BLaER1 (cell line): ENCODE data around the gene PTPRH.
A peak's percentile ranks its signal among the peaks of the same experiment; 100 is the strongest.

Experiments used
- H3K27ac ChIP-seq: shearing (Covaris generic); formaldehyde crosslinking; 2 replicates; pipeline ENCODE4 v1.8.1; 2022
- H3K27me3 ChIP-seq: shearing (Covaris generic); formaldehyde crosslinking; 2 replicates; pipeline ENCODE4 v1.8.1; 2022
- H3K36me3 ChIP-seq: shearing (Covaris generic); formaldehyde crosslinking; 2 replicates; pipeline ENCODE4 v1.8.1; 2022
- H3K4me1 ChIP-seq: shearing (Covaris generic); formaldehyde crosslinking; 2 replicates; pipeline ENCODE4 v1.8.1; 2022
- H3K4me2 ChIP-seq: shearing (Covaris generic); formaldehyde crosslinking; 2 replicates; pipeline ENCODE4 v1.8.1; 2022
- H3K4me3 ChIP-seq: shearing (Covaris generic); formaldehyde crosslinking; 2 replicates; pipeline ENCODE4 v1.8.1; 2022
- H3K9ac ChIP-seq: shearing (Covaris generic); formaldehyde crosslinking; 2 replicates; pipeline ENCODE4 v1.8.1; 2022
- H3K9me3 ChIP-seq: shearing (Covaris generic); formaldehyde crosslinking; 2 replicates; pipeline ENCODE4 v1.8.1; 2022
- H4K20me1 ChIP-seq: shearing (Covaris generic); formaldehyde crosslinking; 2 replicates; pipeline ENCODE4 v1.8.1; 2022
- Cebpa-rat ChIP-seq: shearing (Covaris generic); IDR thresholded peaks from 2 replicates; pipeline ENCODE4 v1.8.1; 2022

PTPRH gene

DNA sequence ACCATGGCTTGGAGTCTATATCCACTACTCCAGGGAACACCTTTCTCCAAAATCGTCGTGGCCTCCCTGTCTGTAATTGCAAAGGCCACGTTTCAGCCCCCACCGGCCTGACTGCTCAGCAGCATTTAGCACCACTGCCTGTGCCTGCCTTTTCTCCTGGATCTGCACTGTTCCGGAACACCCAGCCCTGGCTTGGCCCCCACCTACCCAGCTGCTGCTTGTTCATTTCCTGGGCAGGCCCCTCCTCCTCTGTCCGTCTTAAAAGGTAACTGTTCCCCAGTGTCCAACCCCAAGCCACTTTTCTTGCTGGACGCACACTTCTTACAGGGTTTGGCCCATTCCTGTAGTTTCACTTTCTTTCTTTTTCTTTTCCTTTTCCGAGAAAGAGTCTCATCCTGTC is 20.7 kb downstream of the PTPRH start:
- H3K4me2 ChIP-seq, result peak overlapping the region; percentile 74
- H3K9me3 ChIP-seq, result no peaks in the 10 kb centered on the region
- H3K4me1 ChIP-seq, result peaks cover 17% of the 10 kb centered on the region
- no peak overlapping the region for H3K4me3 ChIP-seq
- H3K9ac ChIP-seq, result peak overlapping the region; percentile 54; the same call in 1 of the 2 replicates
- no peak for TF ChIP-seq Cebpa-rat
- H3K27me3 ChIP-seq, result no peaks in the 10 kb centered on the region
- H3K27ac ChIP-seq, result peak overlapping the region; percentile 43; the same call in 1 of the 2 replicates
- H4K20me1 ChIP-seq, result no peaks in the 10 kb centered on the region
- no peaks in the 10 kb centered on the region for H3K36me3 ChIP-seq

DNA sequence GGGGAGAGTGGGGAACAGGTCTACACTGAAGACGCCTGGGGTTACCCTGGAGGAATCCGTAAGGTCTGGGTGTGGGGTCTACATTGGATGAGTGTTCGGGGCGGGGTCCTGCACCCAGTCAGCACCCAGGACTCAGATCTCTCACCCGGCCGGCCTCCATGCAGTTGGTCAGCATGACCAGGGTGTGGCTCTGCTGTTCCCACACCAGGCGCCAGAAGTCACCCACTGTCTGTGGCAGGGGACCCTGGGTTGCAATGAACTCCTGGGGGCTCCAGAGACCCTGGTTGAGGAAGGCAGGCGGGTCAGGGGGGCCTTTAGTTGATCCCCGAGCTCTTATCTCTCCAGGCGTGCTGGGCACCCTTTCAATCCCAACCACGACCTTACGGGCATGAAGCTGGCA is 23.2 kb downstream of the PTPRH start:
- Histone ChIP-seq H3K4me3 (no peak overlapping the region), H3K9ac (no peak overlapping the region), H3K4me2 (no peak overlapping the region), H3K9me3 (no peaks in the 10 kb centered on the region), H3K4me1 (peaks cover 17% of the 10 kb centered on the region), H3K27me3 (peaks cover 17% of the 10 kb centered on the region; the same call in 1 of the 2 replicates), H4K20me1 (peaks cover 6% of the 10 kb centered on the region; the same call in 1 of the 2 replicates), H3K27ac (no peak overlapping the region), H3K36me3 (no peaks in the 10 kb centered on the region)
- TF ChIP-seq Cebpa-rat, result no peak

DNA sequence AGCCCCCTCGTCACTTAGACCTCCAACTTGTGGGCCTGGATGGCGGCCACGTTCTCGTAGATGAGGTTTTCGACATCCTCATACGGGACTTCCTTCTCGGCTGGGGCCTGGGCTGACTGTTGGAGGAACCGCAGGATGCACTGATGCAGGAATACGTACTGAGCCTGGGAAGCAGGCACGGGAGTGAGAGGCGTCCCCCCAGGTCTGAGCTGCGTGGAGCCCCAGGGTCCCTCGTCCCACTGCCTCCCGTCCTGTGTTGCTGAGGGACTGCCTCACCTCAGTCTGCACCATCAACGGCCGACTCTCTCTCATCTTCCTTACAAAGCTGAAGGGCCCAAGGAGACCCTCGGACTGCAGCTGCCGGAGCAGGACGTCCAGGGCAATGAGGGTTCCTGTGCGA is 27.6 kb downstream of the PTPRH start:
- Histone ChIP-seq H3K27ac (no peak overlapping the region), H3K9ac (no peak overlapping the region), H3K4me3 (no peak overlapping the region), H3K4me1 (peaks cover 24% of the 10 kb centered on the region), H3K27me3 (peaks cover 27% of the 10 kb centered on the region), H3K9me3 (no peaks in the 10 kb centered on the region), H4K20me1 (peaks cover 24% of the 10 kb centered on the region), H3K36me3 (no peaks in the 10 kb centered on the region), H3K4me2 (no peak overlapping the region)
- TF ChIP-seq Cebpa-rat, result no peak

DNA sequence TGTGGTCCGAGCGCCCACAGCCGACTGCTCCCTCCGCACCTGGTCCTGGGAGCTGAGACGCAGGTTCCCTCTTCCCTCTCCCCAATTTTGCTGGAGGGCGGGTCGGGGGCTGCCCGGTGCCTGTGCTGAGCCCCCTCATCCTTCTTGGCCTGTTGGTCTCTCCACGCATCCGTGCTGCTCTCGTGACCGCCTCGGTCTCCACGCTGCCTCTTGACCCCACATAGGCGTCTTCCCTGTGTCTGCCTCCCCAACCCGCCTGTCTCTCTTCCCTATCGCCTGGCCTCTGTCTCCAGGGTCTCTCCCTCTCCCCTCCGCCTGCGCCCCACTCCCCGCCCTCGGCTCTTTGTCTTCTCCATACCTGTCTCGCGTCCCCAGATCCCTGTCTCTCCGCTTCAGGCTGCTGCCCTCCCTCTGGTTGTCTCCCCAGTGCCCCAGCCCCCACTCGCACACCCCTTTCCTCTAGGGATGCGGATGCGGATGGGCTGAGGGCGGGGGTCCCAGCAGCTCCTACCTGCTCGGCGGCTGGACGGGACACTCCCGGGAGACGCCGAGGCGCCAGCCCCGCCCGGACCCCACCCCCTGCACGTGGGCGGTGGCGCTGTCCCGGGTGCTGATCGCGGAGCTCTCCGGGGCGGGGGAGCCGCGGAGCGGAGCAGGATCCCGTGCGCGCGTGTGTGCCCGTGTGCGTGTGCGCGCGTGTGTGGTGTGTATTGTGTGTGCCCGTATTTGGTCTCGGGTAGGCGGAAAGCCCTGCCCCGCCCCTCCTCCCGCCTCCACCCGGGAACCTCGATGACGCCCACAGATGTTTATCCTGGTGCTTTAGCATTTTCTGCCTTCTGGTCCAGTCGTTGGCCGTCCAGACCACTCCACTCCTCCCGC is 29.5 kb downstream of the PTPRH start, which contains the start of gene SYT5:
TSS of gene SYT5 (minus strand) at position 684 of the 879 bp plus-strand sequence. CDS start 1,248 bp downstream, outside the sequence.
- Histone ChIP-seq H3K27me3 (peaks cover 27% of the 10 kb centered on the region), H3K4me1 (peaks cover 31% of the 10 kb centered on the region), H3K36me3 (no peaks in the 10 kb centered on the region), H3K4me2 (peak within 1 kb of the TSS; percentile 98), H3K4me3 (peak within 1 kb of the TSS; percentile 64), H3K27ac (0 out of 2 replicates have a peak within 1 kb of the TSS, but pooled peaks have one; percentile 69), H3K9ac (no peak within 1 kb of the TSS), H4K20me1 (peaks cover 24% of the 10 kb centered on the region), H3K9me3 (peaks cover 5% of the 10 kb centered on the region; the same call in 1 of the 2 replicates)
- TF ChIP-seq Cebpa-rat, result no peak

DNA sequence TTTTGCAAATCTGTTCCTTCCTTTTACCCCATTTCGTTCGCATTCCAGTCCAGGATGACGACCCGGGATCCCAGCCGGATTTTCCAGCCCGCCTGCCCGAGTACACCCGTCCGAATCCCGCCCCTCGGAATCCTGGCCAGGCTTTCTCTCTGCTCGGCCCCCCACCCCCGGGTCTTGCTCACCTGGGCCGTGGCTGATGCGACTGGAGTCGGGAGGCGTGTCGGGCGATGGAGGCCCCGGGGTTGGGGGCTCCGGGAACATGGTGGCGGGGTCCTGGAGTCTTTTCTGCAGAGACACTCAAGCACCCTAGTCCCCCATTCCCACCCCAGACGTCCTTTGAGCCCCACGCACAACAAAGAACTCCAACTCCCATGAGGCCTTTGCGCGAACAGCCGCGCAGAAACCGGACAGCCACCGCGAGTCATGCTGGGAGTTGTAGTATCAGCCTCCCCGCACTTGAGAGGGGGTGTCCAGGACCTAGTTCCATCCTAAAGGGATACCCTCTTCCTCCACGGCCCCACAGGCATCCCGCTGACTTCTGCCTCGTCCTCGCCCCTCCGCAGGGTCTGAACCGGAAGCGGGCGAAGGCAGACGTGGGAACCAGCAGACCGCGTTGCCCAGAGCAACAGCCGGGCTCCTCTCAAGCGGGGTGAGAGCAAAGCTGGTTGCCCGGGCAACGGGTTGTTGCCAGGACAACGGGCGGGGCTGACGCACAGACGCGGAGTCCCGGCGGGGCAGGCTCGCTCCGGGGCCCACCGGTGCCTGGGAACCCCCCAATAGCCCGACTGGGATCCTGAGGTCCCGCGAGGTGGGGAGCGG is 30.3 kb downstream of the PTPRH start:
- Histone ChIP-seq H3K27ac (peak overlapping the region; percentile 69; the same call in 1 of the 2 replicates), H4K20me1 (peaks cover 24% of the 10 kb centered on the region), H3K4me1 (peaks cover 38% of the 10 kb centered on the region), H3K9me3 (peaks cover 5% of the 10 kb centered on the region; the same call in 1 of the 2 replicates), H3K36me3 (no peaks in the 10 kb centered on the region), H3K4me3 (peak overlapping the region; percentile 64), H3K9ac (no peak overlapping the region; the same call in 1 of the 2 replicates), H3K27me3 (peaks cover 30% of the 10 kb centered on the region), H3K4me2 (peak overlapping the region; percentile 98)
- no peak for TF ChIP-seq Cebpa-rat

DNA sequence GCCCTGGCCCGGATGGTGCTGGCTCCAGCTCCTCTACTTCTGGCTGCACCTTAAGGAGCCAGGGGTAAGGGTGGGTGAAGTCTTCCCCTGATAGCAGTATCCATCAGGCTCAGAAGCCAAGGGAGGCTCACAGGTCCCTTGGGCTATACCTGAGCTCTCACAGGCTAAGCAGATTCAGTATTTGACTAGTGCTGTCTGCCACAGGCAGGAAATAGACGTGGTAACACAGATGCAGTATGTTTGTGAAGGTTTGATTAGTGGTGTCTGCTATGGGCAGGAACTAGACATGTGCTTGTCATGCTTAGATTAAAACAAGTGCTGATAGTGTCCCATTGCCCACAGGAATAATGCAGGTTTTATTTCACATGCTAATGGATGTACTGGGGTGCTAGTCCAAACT is 33.2 kb downstream of the PTPRH start:
- no peaks in the 10 kb centered on the region for H3K36me3 ChIP-seq
- peaks cover 41% of the 10 kb centered on the region for H3K27me3 ChIP-seq
- no peak overlapping the region; the same call in 1 of the 2 replicates for H3K4me2 ChIP-seq
- H3K4me1 ChIP-seq, result peaks cover 51% of the 10 kb centered on the region
- no peak for TF ChIP-seq Cebpa-rat
- no peak overlapping the region for H3K4me3 ChIP-seq
- peaks cover 5% of the 10 kb centered on the region; the same call in 1 of the 2 replicates for H3K9me3 ChIP-seq
- H4K20me1 ChIP-seq, result peaks cover 18% of the 10 kb centered on the region
- no peak overlapping the region for H3K9ac ChIP-seq
- no peak overlapping the region for H3K27ac ChIP-seq

DNA sequence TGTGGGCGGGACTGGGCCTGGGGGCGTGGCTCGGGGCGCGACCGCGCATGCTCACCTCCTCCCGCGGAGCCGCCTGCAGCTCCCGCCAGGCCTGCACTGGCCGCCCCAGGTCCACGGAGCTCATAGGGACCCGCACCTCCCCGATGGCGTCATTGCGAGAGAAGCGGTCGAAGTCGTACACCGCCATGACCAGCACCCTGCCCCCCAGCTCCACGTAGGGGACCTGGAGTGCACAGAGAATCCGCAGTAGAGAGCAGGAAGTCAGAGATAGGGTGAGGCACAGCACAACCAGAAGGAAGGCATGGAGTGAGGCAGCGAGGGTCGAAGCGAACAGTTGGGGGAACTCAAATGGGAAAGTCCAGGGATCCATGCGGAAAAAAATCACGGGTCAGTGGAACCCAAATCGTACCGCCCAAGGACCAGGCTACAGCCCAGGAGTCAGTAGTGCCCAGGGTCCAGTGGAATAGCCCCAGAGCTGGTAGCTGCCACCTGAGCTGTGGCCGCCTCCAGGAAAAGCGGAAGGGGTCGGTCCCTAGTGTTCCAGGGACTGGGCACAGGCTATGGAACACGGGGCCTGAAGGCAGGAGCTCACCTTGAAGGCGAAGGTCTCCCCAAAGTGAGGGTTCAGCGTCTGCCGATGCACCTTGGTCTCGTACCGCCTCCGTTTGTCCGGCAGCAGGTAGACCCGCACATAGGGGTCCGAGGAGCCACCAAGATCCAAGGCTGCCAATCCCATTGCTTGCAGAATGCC is 34.0 kb downstream of the PTPRH start:
- Histone ChIP-seq H3K9ac (no peak overlapping the region), H3K9me3 (peaks cover 5% of the 10 kb centered on the region; the same call in 1 of the 2 replicates), H3K27me3 (peaks cover 41% of the 10 kb centered on the region), H3K4me3 (no peak overlapping the region), H3K27ac (no peak overlapping the region), H4K20me1 (peaks cover 14% of the 10 kb centered on the region), H3K4me1 (peaks cover 51% of the 10 kb centered on the region), H3K36me3 (no peaks in the 10 kb centered on the region), H3K4me2 (no peak overlapping the region)
- no peak for TF ChIP-seq Cebpa-rat

DNA sequence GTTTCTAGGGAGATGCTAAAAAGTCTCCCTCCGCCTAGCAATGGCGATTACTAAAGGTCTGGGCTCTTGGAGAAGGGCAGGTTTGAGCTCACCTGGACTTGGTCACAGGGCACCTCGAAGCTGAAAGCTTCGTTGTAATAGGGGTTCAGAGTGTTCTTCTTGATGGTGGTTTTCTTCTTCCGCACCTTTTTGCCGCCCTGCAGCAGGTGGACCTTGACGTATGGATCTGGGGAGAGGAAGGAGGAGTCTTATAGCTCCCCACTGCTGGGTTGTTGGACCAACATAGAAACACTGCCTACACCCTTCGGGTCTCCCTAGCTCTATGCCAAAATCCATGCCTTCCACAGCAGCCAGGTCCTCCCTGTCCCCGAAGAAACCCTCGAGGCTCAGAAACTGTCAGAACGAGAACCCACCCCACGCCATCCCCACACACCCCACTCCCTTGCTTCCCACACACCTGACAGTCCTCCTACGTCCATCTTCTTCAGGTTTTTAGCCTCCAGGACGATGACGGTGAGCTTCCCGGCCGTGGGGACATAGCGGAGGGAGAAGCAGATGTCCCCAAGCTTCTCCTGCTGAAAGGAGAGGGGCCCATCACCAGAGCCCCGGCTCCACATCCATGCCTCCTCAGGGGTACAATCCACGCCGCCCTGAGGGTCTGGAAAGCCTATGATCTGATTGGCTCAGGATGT is 34.7 kb downstream of the PTPRH start:
- H3K9me3 ChIP-seq, result peaks cover 5% of the 10 kb centered on the region; the same call in 1 of the 2 replicates
- no peak for TF ChIP-seq Cebpa-rat
- H3K4me3 ChIP-seq, result peak overlapping the region; percentile 73
- H3K4me1 ChIP-seq, result peaks cover 47% of the 10 kb centered on the region
- H3K9ac ChIP-seq, result no peak overlapping the region
- peaks cover 8% of the 10 kb centered on the region for H4K20me1 ChIP-seq
- no peaks in the 10 kb centered on the region for H3K36me3 ChIP-seq
- H3K27me3 ChIP-seq, result peaks cover 46% of the 10 kb centered on the region
- H3K27ac ChIP-seq, result no peak overlapping the region
- peak overlapping the region; percentile 83 for H3K4me2 ChIP-seq
